ENCODE results near the gene UBAP1L.
A peak's percentile ranks its signal among the peaks of the same experiment; 100 is the strongest.

The UBAP1L gene

GRCh38 chr15:65081270-65081669, 33.7 kb downstream of the UBAP1L start:
- no peak overlapping the region for H3K4me3 ChIP-seq (ENCODE audit: insufficient read depth in 1 of 2, low read depth in 1 of 2, low read length in 2 of 2)
- no peak overlapping the region for H2BK120ac ChIP-seq (ENCODE audit: low read depth, low read length)
- peak overlapping the region in 1 of 2 experiments; percentile 23 for H3K23ac ChIP-seq (ENCODE audit: low read length in 2 of 2)
- H3K27ac ChIP-seq (ENCODE audit: low read length, poor library complexity, severe bottlenecking): no peak overlapping the region
- peaks cover 72 to 94% of the 10 kb centered on the region in 2 experiments for H3K27me3 ChIP-seq (ENCODE audit: control insufficient read depth in 1 of 2, insufficient read depth in 1 of 2, low read length in 2 of 2)
- peaks cover 14% of the 10 kb centered on the region for H3K4me1 ChIP-seq (ENCODE audit: control insufficient read depth, insufficient read depth, low read depth, low read length)
- no peak overlapping the region for H3K4ac ChIP-seq (ENCODE audit: low read depth in 1 of 2, low read length in 2 of 2)
- H3K36me3 ChIP-seq (ENCODE audit: control insufficient read depth in 1 of 2, insufficient read depth in 2 of 2, low read depth in 1 of 2, low read length in 2 of 2): no peaks in the 10 kb centered on the region
- H3K14ac ChIP-seq (ENCODE audit: low read length in 2 of 2): no peak overlapping the region
- no peak overlapping the region for H2BK12ac ChIP-seq (ENCODE audit: low read length in 2 of 2)
- no peaks in the 10 kb centered on the region for H3K79me1 ChIP-seq (replicated peaks; ENCODE audit: low read length, poor library complexity, severe bottlenecking)
- no peak overlapping the region for H4K8ac ChIP-seq (ENCODE audit: low read length)
- no peak overlapping the region for H2BK5ac ChIP-seq (ENCODE audit: low read depth, low read length, poor library complexity, severe bottlenecking)
- H2AK5ac ChIP-seq (ENCODE audit: low read length, severe bottlenecking): no peak overlapping the region
- no peak for DNase-seq
- no peak overlapping the region for H2BK15ac ChIP-seq (ENCODE audit: low read depth, poor library complexity, severe bottlenecking)
- H4K91ac ChIP-seq (ENCODE audit: low read length): no peak overlapping the region
- H3K9me3 ChIP-seq (ENCODE audit: control insufficient read depth, low read length): no peaks in the 10 kb centered on the region
- WGBS: 72% methylated on average over 6 of the region's 6 CpGs
- H2AFZ ChIP-seq (ENCODE audit: low read depth, low read length): no peak overlapping the region
- peak overlapping the region in 1 of 2 experiments; percentile 14 for H3K18ac ChIP-seq (ENCODE audit: low read depth in 1 of 2, low read length in 2 of 2)
- no peak overlapping the region for H3K4me2 ChIP-seq (ENCODE audit: low read length, poor library complexity, severe bottlenecking)
- no peak overlapping the region for H3K9ac ChIP-seq (ENCODE audit: low read length)

- no peak overlapping the region for H4K91ac ChIP-seq (ENCODE audit: low read length)
- H2BK120ac ChIP-seq (ENCODE audit: low read depth, low read length): no peak overlapping the region
- H3K9me3 ChIP-seq (ENCODE audit: control insufficient read depth, low read length): no peaks in the 10 kb centered on the region
- H3K4ac ChIP-seq (ENCODE audit: low read depth in 1 of 2, low read length in 2 of 2): no peak overlapping the region
- no peak overlapping the region for H3K18ac ChIP-seq (ENCODE audit: low read depth in 1 of 2, low read length in 2 of 2)
- H3K23ac ChIP-seq (ENCODE audit: low read length in 2 of 2): no peak overlapping the region
- no peak overlapping the region for H3K9ac ChIP-seq (ENCODE audit: low read length)
- H3K4me1 ChIP-seq (ENCODE audit: control insufficient read depth, insufficient read depth, low read depth, low read length): peaks cover 12% of the 10 kb centered on the region
- DNase-seq: no peak
- H2AK5ac ChIP-seq (ENCODE audit: low read length, severe bottlenecking): no peak overlapping the region
- H2BK15ac ChIP-seq (ENCODE audit: low read depth, poor library complexity, severe bottlenecking): no peak overlapping the region
- H3K79me1 ChIP-seq (replicated peaks; ENCODE audit: low read length, poor library complexity, severe bottlenecking): no peaks in the 10 kb centered on the region
- H3K14ac ChIP-seq (ENCODE audit: low read length in 2 of 2): no peak overlapping the region
- no peak overlapping the region for H3K27ac ChIP-seq (ENCODE audit: low read length, poor library complexity, severe bottlenecking)
- no peak overlapping the region for H2BK5ac ChIP-seq (ENCODE audit: low read depth, low read length, poor library complexity, severe bottlenecking)
- no peak overlapping the region for H4K8ac ChIP-seq (ENCODE audit: low read length)
- no peak overlapping the region for H2BK12ac ChIP-seq (ENCODE audit: low read length in 2 of 2)
- no peak overlapping the region for H2AFZ ChIP-seq (ENCODE audit: low read depth, low read length)
- no peak overlapping the region for H3K4me2 ChIP-seq (ENCODE audit: low read length, poor library complexity, severe bottlenecking)
- peaks cover 55 to 78% of the 10 kb centered on the region in 2 experiments for H3K27me3 ChIP-seq (ENCODE audit: control insufficient read depth in 1 of 2, insufficient read depth in 1 of 2, low read length in 2 of 2)
- WGBS: 95% methylated on average over 5 of the region's 5 CpGs
- no peak overlapping the region for H3K4me3 ChIP-seq (ENCODE audit: insufficient read depth in 1 of 2, low read depth in 1 of 2, low read length in 2 of 2)
- H3K36me3 ChIP-seq (ENCODE audit: control insufficient read depth in 1 of 2, insufficient read depth in 2 of 2, low read depth in 1 of 2, low read length in 2 of 2): no peaks in the 10 kb centered on the region
These were observed 35.4 kb downstream of the UBAP1L start for GRCh38 chr15:65079580-65079979.

DNA sequence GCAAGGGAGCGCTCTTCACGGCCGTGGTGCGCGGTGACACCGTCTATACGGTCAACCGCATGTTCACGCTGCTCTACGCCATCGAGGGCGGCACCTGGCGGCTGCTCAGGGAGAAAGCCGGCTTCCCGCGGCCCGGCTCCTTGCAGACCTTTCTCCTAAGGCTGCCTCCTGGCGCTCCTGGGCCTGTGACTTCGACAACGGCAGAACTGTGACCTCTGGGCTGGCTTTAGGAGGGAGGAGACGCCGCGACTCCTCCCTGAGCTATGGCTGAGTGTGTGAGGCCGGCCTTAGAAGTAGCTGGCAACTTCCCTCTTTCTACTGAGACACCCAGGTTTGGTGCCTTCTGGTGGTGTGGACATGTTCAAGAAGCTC, 37.0 kb downstream of the UBAP1L start:
- Histone ChIP-seq H2AK5ac (ENCODE audit: low read length, severe bottlenecking) (no peak overlapping the region), H2BK12ac (ENCODE audit: low read length in 2 of 2) (no peak overlapping the region), H3K4me1 (ENCODE audit: control insufficient read depth, insufficient read depth, low read depth, low read length) (peaks cover 8% of the 10 kb centered on the region), H2AFZ (ENCODE audit: low read depth, low read length) (no peak overlapping the region), H3K9ac (ENCODE audit: low read length) (no peak overlapping the region), H3K27ac (ENCODE audit: low read length, poor library complexity, severe bottlenecking) (no peak overlapping the region), H3K27me3 (ENCODE audit: control insufficient read depth in 1 of 2, insufficient read depth in 1 of 2, low read length in 2 of 2) (peaks cover 46 to 61% of the 10 kb centered on the region in 2 experiments), H3K4ac (ENCODE audit: low read depth in 1 of 2, low read length in 2 of 2) (no peak overlapping the region), H3K9me3 (ENCODE audit: control insufficient read depth, low read length) (no peaks in the 10 kb centered on the region), H4K91ac (ENCODE audit: low read length) (no peak overlapping the region), H3K4me2 (ENCODE audit: low read length, poor library complexity, severe bottlenecking) (no peak overlapping the region), H2BK5ac (ENCODE audit: low read depth, low read length, poor library complexity, severe bottlenecking) (no peak overlapping the region), H3K36me3 (ENCODE audit: control insufficient read depth in 1 of 2, insufficient read depth in 2 of 2, low read depth in 1 of 2, low read length in 2 of 2) (no peaks in the 10 kb centered on the region), H2BK15ac (ENCODE audit: low read depth, poor library complexity, severe bottlenecking) (no peak overlapping the region), H3K23ac (ENCODE audit: low read length in 2 of 2) (no peak overlapping the region), H3K4me3 (ENCODE audit: insufficient read depth in 1 of 2, low read depth in 1 of 2, low read length in 2 of 2) (no peak overlapping the region), H3K79me1 (replicated peaks; ENCODE audit: low read length, poor library complexity, severe bottlenecking) (no peaks in the 10 kb centered on the region), H4K8ac (ENCODE audit: low read length) (no peak overlapping the region), H2BK120ac (ENCODE audit: low read depth, low read length) (no peak overlapping the region), H3K18ac (ENCODE audit: low read depth in 1 of 2, low read length in 2 of 2) (no peak overlapping the region), H3K14ac (ENCODE audit: low read length in 2 of 2) (no peak overlapping the region)
- 40% methylated on average over 24 of the region's 24 CpGs for WGBS
- DNase-seq: no peak

DNA sequence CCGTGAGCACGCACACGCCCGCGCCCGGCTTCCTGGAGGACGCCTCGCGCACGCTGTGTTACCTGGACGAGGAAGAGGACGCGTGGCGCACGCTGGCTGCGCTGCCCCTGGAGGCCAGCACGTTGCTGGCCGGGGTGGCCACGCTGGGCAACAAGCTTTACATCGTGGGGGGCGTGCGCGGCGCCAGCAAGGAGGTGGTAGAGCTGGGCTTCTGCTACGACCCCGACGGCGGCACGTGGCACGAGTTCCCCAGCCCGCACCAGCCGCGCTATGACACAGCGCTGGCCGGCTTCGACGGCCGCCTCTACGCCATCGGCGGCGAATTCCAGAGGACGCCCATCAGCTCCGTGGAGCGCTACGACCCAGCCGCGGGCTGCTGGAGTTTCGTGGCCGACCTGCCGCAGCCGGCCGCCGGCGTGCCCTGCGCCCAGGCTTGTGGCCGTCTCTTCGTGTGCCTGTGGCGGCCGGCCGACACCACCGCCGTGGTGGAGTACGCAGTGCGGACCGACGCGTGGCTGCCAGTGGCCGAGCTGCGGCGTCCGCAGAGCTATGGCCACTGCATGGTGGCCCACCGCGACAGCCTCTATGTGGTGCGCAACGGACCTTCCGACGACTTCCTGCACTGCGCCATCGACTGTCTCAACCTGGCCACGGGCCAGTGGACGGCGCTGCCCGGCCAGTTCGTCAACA, 37.6 kb downstream of the UBAP1L start:
- H3K23ac ChIP-seq (ENCODE audit: low read length in 2 of 2): no peak overlapping the region
- H2BK15ac ChIP-seq (ENCODE audit: low read depth, poor library complexity, severe bottlenecking): peak overlapping the region; percentile 49
- no peak overlapping the region for H3K27ac ChIP-seq (ENCODE audit: low read length, poor library complexity, severe bottlenecking)
- H3K9me3 ChIP-seq (ENCODE audit: control insufficient read depth, low read length): no peaks in the 10 kb centered on the region
- peak overlapping the region in 1 of 2 experiments; percentile 56 for H3K18ac ChIP-seq (ENCODE audit: low read depth in 1 of 2, low read length in 2 of 2)
- no peak overlapping the region for H2BK120ac ChIP-seq (ENCODE audit: low read depth, low read length)
- no peak for DNase-seq
- peaks cover 6% of the 10 kb centered on the region for H3K4me1 ChIP-seq (ENCODE audit: control insufficient read depth, insufficient read depth, low read depth, low read length)
- H2AK5ac ChIP-seq (ENCODE audit: low read length, severe bottlenecking): no peak overlapping the region
- H3K79me1 ChIP-seq (replicated peaks; ENCODE audit: low read length, poor library complexity, severe bottlenecking): no peaks in the 10 kb centered on the region
- H3K14ac ChIP-seq (ENCODE audit: low read length in 2 of 2): peak overlapping the region in 1 of 2 experiments; percentile 90
- H3K36me3 ChIP-seq (ENCODE audit: control insufficient read depth in 1 of 2, insufficient read depth in 2 of 2, low read depth in 1 of 2, low read length in 2 of 2): no peaks in the 10 kb centered on the region
- H3K4ac ChIP-seq (ENCODE audit: low read depth in 1 of 2, low read length in 2 of 2): no peak overlapping the region
- no peak overlapping the region for H3K4me2 ChIP-seq (ENCODE audit: low read length, poor library complexity, severe bottlenecking)
- H2BK12ac ChIP-seq (ENCODE audit: low read length in 2 of 2): peak overlapping the region in 1 of 2 experiments; percentile 55
- H4K8ac ChIP-seq (ENCODE audit: low read length): no peak overlapping the region
- H2BK5ac ChIP-seq (ENCODE audit: low read depth, low read length, poor library complexity, severe bottlenecking): no peak overlapping the region
- H2AFZ ChIP-seq (ENCODE audit: low read depth, low read length): no peak overlapping the region
- peaks cover 44 to 57% of the 10 kb centered on the region in 2 experiments for H3K27me3 ChIP-seq (ENCODE audit: control insufficient read depth in 1 of 2, insufficient read depth in 1 of 2, low read length in 2 of 2)
- 89% methylated on average over 82 of the region's 85 CpGs for WGBS
- no peak overlapping the region for H3K4me3 ChIP-seq (ENCODE audit: insufficient read depth in 1 of 2, low read depth in 1 of 2, low read length in 2 of 2)
- peak overlapping the region; percentile 48 for H4K91ac ChIP-seq (ENCODE audit: low read length)
- no peak overlapping the region for H3K9ac ChIP-seq (ENCODE audit: low read length)
